ENCODE data around the gene TBPL2.
A peak's percentile ranks its signal among the peaks of the same experiment; 100 is the strongest.

Gene TBPL2

DNA sequence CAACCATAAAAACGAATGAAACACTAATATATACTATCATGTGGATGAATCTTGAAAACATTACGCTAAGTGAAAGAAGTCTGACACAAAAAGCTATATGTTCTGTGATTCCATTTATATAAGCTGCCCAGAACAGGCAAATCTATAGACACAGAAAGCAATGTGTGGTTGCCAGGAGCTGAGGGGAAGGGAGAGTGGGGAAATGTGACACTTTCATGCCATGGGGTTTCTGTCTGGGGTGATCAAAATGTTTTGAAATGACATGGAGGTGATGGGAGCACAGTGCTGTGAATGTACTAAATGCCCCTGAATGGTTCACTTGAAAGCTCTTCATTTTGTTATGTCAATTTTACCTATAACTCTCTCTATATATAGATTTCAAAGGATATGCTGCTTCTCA lies 58.9 kb downstream of the TBPL2 start:
- no peak overlapping the region for H3K4me3 ChIP-seq (ENCODE audit: low read length)
- H3K27me3 ChIP-seq (replicated peaks; ENCODE audit: control insufficient read depth, insufficient read depth, low read length), result no peaks in the 10 kb centered on the region
- no peak for DNase-seq (ENCODE audit: low read depth)
- peaks cover 60% of the 10 kb centered on the region for H3K36me3 ChIP-seq (ENCODE audit: control insufficient read depth, insufficient read depth, low read length, severe bottlenecking)
- no peaks in the 10 kb centered on the region for H3K9me3 ChIP-seq (ENCODE audit: control insufficient read depth, low read length)
- H3K4me1 ChIP-seq (ENCODE audit: control insufficient read depth, insufficient read depth, low read length), result peaks cover 12% of the 10 kb centered on the region
- no peak overlapping the region for H3K9ac ChIP-seq (ENCODE audit: low read length)

DNA sequence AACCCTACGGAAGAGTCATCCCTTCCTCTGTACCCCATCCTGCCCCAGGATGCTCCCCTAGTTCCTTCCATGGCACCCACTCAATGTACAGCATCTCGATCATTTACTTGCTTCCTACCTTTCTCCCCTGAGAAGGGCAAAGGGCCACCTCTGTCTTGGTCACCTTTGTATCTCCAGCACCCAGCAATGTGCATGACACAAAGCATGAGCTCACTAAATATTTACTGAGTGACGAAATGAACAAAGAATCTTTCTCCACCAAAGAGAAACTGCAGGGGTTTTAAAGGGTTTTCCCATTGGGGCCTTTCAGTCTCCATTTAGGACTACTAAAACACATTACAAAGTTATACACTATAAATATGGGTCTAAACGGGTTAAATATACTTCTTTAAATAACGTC lies 59.4 kb downstream of the TBPL2 start:
- Histone ChIP-seq H3K36me3 (ENCODE audit: control insufficient read depth, insufficient read depth, low read length, severe bottlenecking) (peaks cover 60% of the 10 kb centered on the region), H3K9me3 (ENCODE audit: control insufficient read depth, low read length) (no peaks in the 10 kb centered on the region), H3K9ac (ENCODE audit: low read length) (no peak overlapping the region), H3K27me3 (replicated peaks; ENCODE audit: control insufficient read depth, insufficient read depth, low read length) (no peaks in the 10 kb centered on the region), H3K4me3 (ENCODE audit: low read length) (no peak overlapping the region), H3K4me1 (ENCODE audit: control insufficient read depth, insufficient read depth, low read length) (peaks cover 12% of the 10 kb centered on the region)
- DNase-seq (ENCODE audit: low read depth), result no peak

DNA sequence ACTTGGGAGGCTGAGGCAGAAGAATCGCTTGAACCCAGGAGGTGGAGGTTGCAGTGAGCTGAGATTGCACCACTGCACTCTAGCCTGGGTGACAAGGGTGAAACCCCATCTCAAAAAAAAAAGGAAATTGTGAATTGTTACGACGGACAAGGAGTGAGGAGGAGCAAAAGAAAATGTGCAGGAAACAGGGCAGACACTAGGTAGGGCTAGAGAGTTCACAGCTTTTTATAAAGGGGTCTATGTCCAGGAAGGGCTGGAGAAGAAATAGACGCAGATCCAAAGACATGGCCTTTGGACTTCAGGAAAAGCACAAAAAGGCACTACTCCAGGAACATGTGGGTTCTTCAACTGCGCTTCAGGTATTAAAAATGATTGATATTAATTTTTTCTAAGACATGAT lies 63.2 kb downstream of the TBPL2 start:
- Histone ChIP-seq H3K9ac (ENCODE audit: low read length) (no peak overlapping the region), H3K4me3 (ENCODE audit: low read length) (no peak overlapping the region), H3K9me3 (ENCODE audit: control insufficient read depth, low read length) (no peaks in the 10 kb centered on the region), H3K36me3 (ENCODE audit: control insufficient read depth, insufficient read depth, low read length, severe bottlenecking) (peaks cover 73% of the 10 kb centered on the region), H3K4me1 (ENCODE audit: control insufficient read depth, insufficient read depth, low read length) (no peaks in the 10 kb centered on the region), H3K27me3 (replicated peaks; ENCODE audit: control insufficient read depth, insufficient read depth, low read length) (no peaks in the 10 kb centered on the region)
- no peak for DNase-seq (ENCODE audit: low read depth)

DNA sequence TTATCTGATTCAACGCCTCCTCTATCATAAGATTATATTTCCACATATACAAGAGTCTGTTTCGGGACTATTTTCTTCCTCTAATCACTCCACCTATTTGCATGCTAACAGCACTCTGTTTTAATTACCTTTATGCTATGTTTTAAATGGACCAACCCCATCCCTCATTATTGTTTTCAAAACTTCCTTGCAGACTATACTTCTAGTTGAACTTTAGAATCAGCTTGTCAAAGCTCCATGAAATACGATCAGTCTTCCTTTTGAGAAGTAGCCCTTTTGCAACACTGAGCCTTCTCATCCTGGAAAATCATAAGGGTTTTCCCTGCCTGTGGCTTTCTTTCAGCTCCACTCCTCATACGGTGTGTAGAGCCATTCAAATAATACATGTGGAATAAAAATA lies 65.6 kb downstream of the TBPL2 start:
- no peaks in the 10 kb centered on the region for H3K9me3 ChIP-seq (ENCODE audit: control insufficient read depth, low read length)
- H3K36me3 ChIP-seq (ENCODE audit: control insufficient read depth, insufficient read depth, low read length, severe bottlenecking), result peaks cover 54% of the 10 kb centered on the region
- H3K4me3 ChIP-seq (ENCODE audit: low read length), result no peak overlapping the region
- no peaks in the 10 kb centered on the region for H3K27me3 ChIP-seq (replicated peaks; ENCODE audit: control insufficient read depth, insufficient read depth, low read length)
- H3K9ac ChIP-seq (ENCODE audit: low read length), result no peak overlapping the region
- DNase-seq (ENCODE audit: low read depth), result no peak
- no peaks in the 10 kb centered on the region for H3K4me1 ChIP-seq (ENCODE audit: control insufficient read depth, insufficient read depth, low read length)

DNA sequence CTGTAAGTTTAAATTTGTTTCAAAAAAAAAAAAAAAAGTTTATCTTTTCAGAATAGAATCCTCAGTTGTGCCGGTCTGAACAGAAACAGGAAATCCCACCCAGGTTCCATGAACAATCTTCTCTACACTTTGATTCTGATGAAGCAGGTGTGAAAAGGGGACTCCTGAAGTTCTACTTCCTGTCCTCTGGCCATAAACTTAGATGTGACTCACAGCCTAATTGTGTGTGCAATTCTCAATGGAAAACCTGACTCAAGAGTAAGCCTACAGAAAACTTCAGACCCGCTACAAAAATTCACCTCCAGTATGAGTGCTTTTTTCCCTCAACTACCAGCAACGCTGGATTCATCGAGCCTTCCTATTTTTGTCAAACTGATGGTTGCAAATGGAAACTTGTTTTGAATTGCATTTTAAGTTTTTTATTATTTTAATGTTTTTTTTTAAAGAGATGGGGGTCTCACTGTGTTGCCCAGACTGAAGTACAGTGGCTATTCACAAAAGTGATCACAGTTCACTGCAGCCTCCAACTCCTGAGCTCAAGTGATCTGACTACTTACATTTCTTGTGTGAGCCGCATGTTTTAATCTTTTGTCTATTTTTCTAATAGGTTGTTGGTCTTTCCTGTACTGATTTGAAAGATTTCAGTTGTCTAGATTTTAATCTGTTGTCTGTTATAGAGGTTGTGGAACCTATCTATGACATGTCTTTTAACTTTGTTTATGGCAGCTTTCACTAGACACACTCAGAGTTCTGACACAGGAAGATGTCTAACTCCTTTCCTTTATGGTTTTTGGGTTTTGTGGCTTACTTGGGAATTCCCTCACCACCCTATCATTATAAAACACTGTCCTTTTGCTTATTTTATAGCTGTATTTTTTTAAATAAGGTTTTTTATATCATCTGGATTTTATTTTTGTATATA lies 66.4 kb downstream of the TBPL2 start:
- Histone ChIP-seq H3K4me1 (ENCODE audit: control insufficient read depth, insufficient read depth, low read length) (no peaks in the 10 kb centered on the region), H3K27me3 (replicated peaks; ENCODE audit: control insufficient read depth, insufficient read depth, low read length) (no peaks in the 10 kb centered on the region), H3K9me3 (ENCODE audit: control insufficient read depth, low read length) (no peaks in the 10 kb centered on the region), H3K4me3 (ENCODE audit: low read length) (no peak overlapping the region), H3K36me3 (ENCODE audit: control insufficient read depth, insufficient read depth, low read length, severe bottlenecking) (peaks cover 58% of the 10 kb centered on the region), H3K9ac (ENCODE audit: low read length) (no peak overlapping the region)
- DNase-seq (ENCODE audit: low read depth), result peak; percentile 43

DNA sequence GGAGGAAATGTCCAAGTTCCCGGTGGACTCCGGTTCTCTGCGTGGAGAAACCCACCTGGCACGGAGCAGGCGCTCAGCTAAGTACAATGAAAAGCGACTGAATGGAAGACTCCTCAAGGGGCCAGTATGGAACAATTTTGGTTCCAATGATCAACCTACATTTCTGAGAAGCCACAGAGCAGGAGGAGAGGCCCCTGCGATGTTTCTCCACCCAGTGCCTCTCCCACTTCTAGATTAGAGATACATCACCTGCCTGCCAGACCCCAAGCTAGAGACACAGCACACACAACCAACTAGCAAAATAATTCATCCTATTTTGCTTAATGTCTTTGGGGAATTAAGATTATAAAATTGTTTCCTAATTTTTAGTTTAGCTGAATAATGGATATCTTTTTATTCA lies 67.6 kb downstream of the TBPL2 start:
- H3K4me3 ChIP-seq (ENCODE audit: low read length), result no peak overlapping the region

DNA sequence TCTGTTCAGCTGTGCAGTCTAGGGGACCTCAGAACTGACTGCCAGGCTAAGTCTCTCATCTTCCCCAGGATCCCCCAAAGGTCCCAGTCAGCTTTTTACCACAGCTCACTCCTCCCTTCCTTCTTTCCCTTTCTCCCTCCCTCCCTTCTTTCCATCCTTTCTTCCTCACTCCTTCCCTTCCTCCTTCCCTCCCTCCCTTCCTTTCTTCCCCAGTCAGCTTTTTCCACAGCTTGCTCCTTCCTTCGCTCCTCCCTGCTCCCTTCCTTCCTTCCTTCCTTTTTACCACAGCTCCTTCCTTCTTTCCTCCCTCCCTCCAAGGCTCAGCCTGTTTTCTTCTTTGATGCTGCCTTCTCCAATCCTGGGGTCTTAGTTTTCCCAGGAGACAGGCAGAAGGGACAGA lies 68.0 kb downstream of the TBPL2 start:
- Histone ChIP-seq H3K36me3 (ENCODE audit: control insufficient read depth, insufficient read depth, low read length, severe bottlenecking) (peaks cover 61% of the 10 kb centered on the region), H3K9ac (ENCODE audit: low read length) (no peak overlapping the region)
- no peak for DNase-seq (ENCODE audit: low read depth)

More for the DNA sequence above, 67.6 kb downstream of the TBPL2 start:
- H3K9me3 ChIP-seq (ENCODE audit: control insufficient read depth, low read length), result no peaks in the 10 kb centered on the region
- no peaks in the 10 kb centered on the region for H3K4me1 ChIP-seq (ENCODE audit: control insufficient read depth, insufficient read depth, low read length)
- peaks cover 62% of the 10 kb centered on the region for H3K36me3 ChIP-seq (ENCODE audit: control insufficient read depth, insufficient read depth, low read length, severe bottlenecking)
- H3K9ac ChIP-seq (ENCODE audit: low read length), result no peak overlapping the region
- no peaks in the 10 kb centered on the region for H3K27me3 ChIP-seq (replicated peaks; ENCODE audit: control insufficient read depth, insufficient read depth, low read length)
- no peak for DNase-seq (ENCODE audit: low read depth)

DNA sequence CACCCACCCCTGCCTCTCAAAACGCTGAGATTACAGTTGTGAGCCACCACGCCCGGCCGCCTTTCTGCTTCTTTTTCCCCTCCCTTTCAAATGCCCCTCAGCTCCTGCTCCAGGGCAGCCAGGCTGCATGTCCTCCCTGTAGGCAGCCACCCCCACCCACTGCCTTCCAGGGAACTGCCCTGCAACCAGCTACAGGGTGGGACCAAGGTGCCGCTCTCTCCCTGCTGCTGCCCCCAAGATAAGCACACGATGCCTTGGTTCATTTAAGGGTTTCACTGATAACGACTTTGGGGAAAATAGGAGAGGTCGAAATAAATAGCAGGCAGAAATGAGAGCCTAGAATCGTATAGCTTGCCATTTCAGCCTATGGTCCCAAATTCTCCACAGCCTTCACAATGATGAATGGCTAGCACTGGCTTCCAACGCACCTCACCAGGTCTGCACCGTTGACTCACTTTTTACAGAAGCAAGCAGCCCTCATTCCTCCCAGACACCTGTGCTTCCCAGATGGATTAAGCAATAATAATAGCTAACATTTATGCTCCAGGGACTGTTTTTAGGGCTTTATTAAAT lies 69.4 kb downstream of the TBPL2 start:
- peaks cover 47% of the 10 kb centered on the region for H3K36me3 ChIP-seq (ENCODE audit: control insufficient read depth, insufficient read depth, low read length, severe bottlenecking)
- peaks cover 11% of the 10 kb centered on the region for H3K4me1 ChIP-seq (ENCODE audit: control insufficient read depth, insufficient read depth, low read length)

More for the DNA sequence above, 68.0 kb downstream of the TBPL2 start:
- H3K4me3 ChIP-seq (ENCODE audit: low read length), result no peak overlapping the region
- no peaks in the 10 kb centered on the region for H3K27me3 ChIP-seq (replicated peaks; ENCODE audit: control insufficient read depth, insufficient read depth, low read length)
- H3K9me3 ChIP-seq (ENCODE audit: control insufficient read depth, low read length), result no peaks in the 10 kb centered on the region
- no peaks in the 10 kb centered on the region for H3K4me1 ChIP-seq (ENCODE audit: control insufficient read depth, insufficient read depth, low read length)

DNA sequence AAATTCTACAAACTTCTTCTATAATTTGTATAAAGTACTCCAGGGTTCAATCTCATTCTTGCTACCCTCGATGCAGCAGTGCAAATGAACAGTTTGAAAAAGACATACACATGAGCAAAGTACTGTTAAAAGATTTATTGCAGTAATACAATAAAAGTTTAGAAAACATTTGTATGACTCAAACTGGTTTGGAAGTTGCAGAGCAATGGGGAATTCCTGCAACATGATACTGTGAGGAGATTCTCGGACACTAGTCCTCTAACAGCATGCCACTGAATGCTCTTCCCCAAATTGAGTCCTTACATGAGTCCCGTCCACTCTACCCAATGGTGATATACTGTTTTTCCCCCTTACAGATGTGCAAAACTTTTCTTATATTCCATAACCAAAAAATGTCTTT lies 74.1 kb downstream of the TBPL2 start:
- Histone ChIP-seq H3K27me3 (replicated peaks; ENCODE audit: control insufficient read depth, insufficient read depth, low read length) (no peaks in the 10 kb centered on the region), H3K4me3 (ENCODE audit: low read length) (no peak overlapping the region), H3K9me3 (ENCODE audit: control insufficient read depth, low read length) (no peaks in the 10 kb centered on the region), H3K9ac (ENCODE audit: low read length) (no peak overlapping the region), H3K4me1 (ENCODE audit: control insufficient read depth, insufficient read depth, low read length) (peaks cover 17% of the 10 kb centered on the region), H3K36me3 (ENCODE audit: control insufficient read depth, insufficient read depth, low read length, severe bottlenecking) (peaks cover 21% of the 10 kb centered on the region)
- DNase-seq (ENCODE audit: low read depth), result peak; percentile 57

More for the DNA sequence above, 69.4 kb downstream of the TBPL2 start:
- Histone ChIP-seq H3K4me3 (ENCODE audit: low read length) (no peak overlapping the region), H3K9ac (ENCODE audit: low read length) (no peak overlapping the region), H3K9me3 (ENCODE audit: control insufficient read depth, low read length) (no peaks in the 10 kb centered on the region), H3K27me3 (replicated peaks; ENCODE audit: control insufficient read depth, insufficient read depth, low read length) (no peaks in the 10 kb centered on the region)
- DNase-seq (ENCODE audit: low read depth), result no peak
